GM12878 (cell line): ENCODE results near the gene CHN1.

Source experiments
- BCL11A ChIP-seq: IDR thresholded peaks from 2 replicates; pipeline ENCODE4 v1.6.1; 2011; ENCODE audit warnings: low read depth, low read length
- CEBPB ChIP-seq, 2 experiments: fragments of 150-350 bp in 1 of 2; IDR thresholded peaks; 2 replicates each; pipeline ENCODE4 v1.6.1; 2012 to 2014; ENCODE audit warnings: low read depth in 2 of 2, low read length in 2 of 2, borderline replicate concordance in 1 of 2, inconsistent platforms in 1 of 2
- CHD2 ChIP-seq: IDR thresholded peaks from 2 replicates; pipeline ENCODE4 v1.6.1; 2011; ENCODE audit warnings: low read depth, low read length, improper control_type of control experiment, borderline replicate concordance
- CHD4 ChIP-seq: fragments of 200-600 bp; sonication (generic); IDR thresholded peaks from 2 replicates; pipeline ENCODE4 v1.6.1; 2016; ENCODE audit warnings: mild to moderate bottlenecking
- ELK1 ChIP-seq: IDR thresholded peaks from 2 replicates; pipeline ENCODE4 v1.6.1; 2012; ENCODE audit warnings: low read depth, low read length, improper control_type of control experiment
- FOXM1 ChIP-seq: IDR thresholded peaks from 2 replicates; pipeline ENCODE4 v1.6.1; 2012; ENCODE audit warnings: low read depth, mild to moderate bottlenecking, inconsistent platforms, low read length, moderate library complexity
- POLR2A ChIP-seq: IDR thresholded peaks from 2 replicates; pipeline ENCODE4 v1.6.1; 2011; ENCODE audit warnings: low read depth, mild to moderate bottlenecking, low read length
- POLR2AphosphoS5 ChIP-seq: IDR thresholded peaks from 2 replicates; pipeline ENCODE4 v1.6.1; 2011; ENCODE audit warnings: mild to moderate bottlenecking, low read length, inconsistent platforms
- RAD21 ChIP-seq: IDR thresholded peaks from 2 replicates; pipeline ENCODE4 v1.6.1; 2011; ENCODE audit warnings: mild to moderate bottlenecking, low read depth, low read length, moderate library complexity; ENCODE audit not compliant: insufficient read depth
- REST ChIP-seq: IDR thresholded peaks from 2 replicates; pipeline ENCODE4 v1.6.1; 2012; ENCODE audit warnings: mild to moderate bottlenecking, low read depth, low read length

- no peak for TF ChIP-seq CEBPB (IDR thresholded peaks at IDR 0.05; ENCODE audit: borderline replicate concordance in 1 of 2, low read depth in 2 of 2, low read length in 2 of 2)
- TF ChIP-seq CHD4, result no peak
- no peak for TF ChIP-seq POLR2AphosphoS5
- TF ChIP-seq CHD2, result no peak
- TF ChIP-seq RAD21, result no peak
- no peak for TF ChIP-seq BCL11A
- TF ChIP-seq FOXM1, result no peak
- no peak for TF ChIP-seq ELK1
- no peak for TF ChIP-seq REST
- TF ChIP-seq POLR2A, result no peak
Measured at GRCh38 chr2:174788291-174788929, 216.8 kb downstream of the CHN1 start.
